ENCODE data around the gene CGRRF1. TPM values are rescaled to one million over a fixed set of nuclear protein-coding genes. Genes with fewer than 3 reads are reported as not detected.

CGRRF1 gene
- total and polyA plus RNA-seq, 9 of the 15 experiments (the other 6 are each of a cell fraction or from before 2014, with no cell fraction given): 2.8 to 15.8 (median 4.6) TPM

GRCh38 chr14:54467280-54467679, 42.4 kb upstream of the CGRRF1 start (continued):
- TF ChIP-seq ATF3 (IDR thresholded peaks at IDR 0.05): no peak
- no peak for TF ChIP-seq ATF3 (CRISPR knock-in tag; conservative IDR thresholded peaks at IDR 0.05)

GRCh38 chr14:54470701-54471100, 39.0 kb upstream of the CGRRF1 start:
- in situ Hi-C loops (cut with MboI) (no loop called here), intact Hi-C loops (cut with micrococcal nuclease) (no loop called here)
- H3K9ac ChIP-seq (ENCODE audit: insufficient read depth in 1 of 2, low read depth in 2 of 2, low read length in 2 of 2): no peak overlapping the region
- CTCF ChIA-PET (ENCODE audit: low intra/inter-chr PET ratio): no interaction called here
- WGBS (ENCODE audit: insufficient coverage, low coverage, missing lambda C conversion rate): 55% methylated on average over 4 of the region's 4 CpGs
- no peak overlapping the region for H3K4me3 ChIP-seq
- FAIRE-seq: no peak
- TF ChIP-seq ETV1 (tag; conservative IDR thresholded peaks at IDR 0.05; ENCODE audit: low read depth): no peak
- no peak for TF ChIP-seq HMG20A (CRISPR knock-in tag; conservative IDR thresholded peaks at IDR 0.05)
- TF ChIP-seq RBM39 (optimal IDR thresholded peaks at IDR 0.05; ENCODE audit: low read depth, low read length): no peak
- TF ChIP-seq FOXK1 (CRISPR knock-in tag; IDR thresholded peaks at IDR 0.05; ENCODE audit: borderline replicate concordance): no peak
- H3K79me2 ChIP-seq (ENCODE audit: control insufficient read depth, insufficient read depth, low read length): no peaks in the 10 kb centered on the region
- no peak overlapping the region for H3K27ac ChIP-seq (ENCODE audit: extremely low read depth, low read depth, low read length)
- no TSS peak for BruUV-seq (replicated peaks)
- no peaks in the 10 kb centered on the region for H3K9me3 ChIP-seq (replicated peaks; ENCODE audit: control insufficient read depth, insufficient read depth, low read depth, low read length)
- DNase-seq (ENCODE audit: extremely low read depth in 1 of 4, low spot score in 3 of 4): no peak
- POLR2A ChIA-PET: no interaction called here
- no peak overlapping the region for H2AFZ ChIP-seq (ENCODE audit: low read depth, low read length)
- no peak overlapping the region for H3K4me2 ChIP-seq (ENCODE audit: insufficient read depth, low read length)
- H4K20me1 ChIP-seq (replicated peaks; ENCODE audit: control insufficient read depth, insufficient read depth, low read length): no peaks in the 10 kb centered on the region
- H3K4me1 ChIP-seq (replicated peaks in 1 of 2; ENCODE audit: control insufficient read depth in 2 of 2, insufficient read depth in 2 of 2, low read length in 2 of 2): no peaks in the 10 kb centered on the region
- H3K27me3 ChIP-seq (ENCODE audit: control insufficient read depth in 2 of 2, insufficient read depth in 2 of 2, low read length in 2 of 2): no peaks in the 10 kb centered on the region
- no peak for ATAC-seq
- no peaks in the 10 kb centered on the region for H3K9me1 ChIP-seq (ENCODE audit: control insufficient read depth, insufficient read depth, low read length)
- H3K36me3 ChIP-seq (ENCODE audit: control insufficient read depth, insufficient read depth, low read length): 0 out of 3 replicates have a peak, but pooled peaks cover 2% of the 10 kb centered on the region

All from K562 (cell line).